Hepatocyte (in vitro differentiated cells): Measurements from ENCODE around the gene SMG9.

Experiments
- EZH2 ChIP-seq: fragments of 200-600 bp; sonication (generic); IDR thresholded peaks from 2 replicates; pipeline ENCODE4 v1.6.1; 2016; ENCODE audit warnings: antibody characterized with exemption, mild to moderate bottlenecking, borderline replicate concordance
- EZH2phosphoT487 ChIP-seq: fragments of 200-600 bp; sonication (generic); IDR thresholded peaks from one replicate; pipeline ENCODE4 v1.6.1; 2018; ENCODE audit warnings: antibody characterized with exemption, mild to moderate bottlenecking, low read depth, moderate library complexity; ENCODE audit not compliant: unreplicated experiment, severe bottlenecking
- TF ChIP-seq, protein P1 (sequence below): fragments of 200-600 bp; sonication (generic); IDR thresholded peaks from 2 replicates; pipeline ENCODE4 v1.5.1; 2016; ENCODE audit warnings: antibody characterized with exemption, mild to moderate bottlenecking; ENCODE audit not compliant: poor library complexity

DNA sequence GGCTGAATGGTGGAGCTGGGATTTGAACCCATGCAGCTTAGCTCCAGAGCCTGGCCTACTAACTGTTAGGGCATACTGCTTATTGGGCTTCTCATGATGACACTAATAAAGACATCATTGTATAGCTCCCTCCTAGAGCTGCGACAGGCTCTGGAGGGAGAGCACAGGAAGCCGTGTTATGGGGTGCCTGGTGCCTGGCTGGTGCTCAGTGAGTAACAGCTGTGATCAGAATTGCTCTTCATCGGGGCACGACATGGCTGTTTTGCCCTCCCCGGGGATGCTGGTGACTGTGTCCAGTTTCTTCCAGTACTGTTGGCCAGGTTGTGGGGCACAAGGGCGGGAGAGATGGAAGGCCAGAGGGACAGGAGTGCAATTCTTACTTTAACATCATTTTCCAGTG is 42.4 kb upstream of the SMG9 start:
- TF ChIP-seq, protein P1, sequence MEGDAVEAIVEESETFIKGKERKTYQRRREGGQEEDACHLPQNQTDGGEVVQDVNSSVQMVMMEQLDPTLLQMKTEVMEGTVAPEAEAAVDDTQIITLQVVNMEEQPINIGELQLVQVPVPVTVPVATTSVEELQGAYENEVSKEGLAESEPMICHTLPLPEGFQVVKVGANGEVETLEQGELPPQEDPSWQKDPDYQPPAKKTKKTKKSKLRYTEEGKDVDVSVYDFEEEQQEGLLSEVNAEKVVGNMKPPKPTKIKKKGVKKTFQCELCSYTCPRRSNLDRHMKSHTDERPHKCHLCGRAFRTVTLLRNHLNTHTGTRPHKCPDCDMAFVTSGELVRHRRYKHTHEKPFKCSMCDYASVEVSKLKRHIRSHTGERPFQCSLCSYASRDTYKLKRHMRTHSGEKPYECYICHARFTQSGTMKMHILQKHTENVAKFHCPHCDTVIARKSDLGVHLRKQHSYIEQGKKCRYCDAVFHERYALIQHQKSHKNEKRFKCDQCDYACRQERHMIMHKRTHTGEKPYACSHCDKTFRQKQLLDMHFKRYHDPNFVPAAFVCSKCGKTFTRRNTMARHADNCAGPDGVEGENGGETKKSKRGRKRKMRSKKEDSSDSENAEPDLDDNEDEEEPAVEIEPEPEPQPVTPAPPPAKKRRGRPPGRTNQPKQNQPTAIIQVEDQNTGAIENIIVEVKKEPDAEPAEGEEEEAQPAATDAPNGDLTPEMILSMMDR, result no peak
- TF ChIP-seq EZH2, result no peak
- no peak for TF ChIP-seq EZH2phosphoT487
